Stimulated activated CD8-positive, alpha-beta memory T cell treated with anti-CD3 and anti-CD28 coated beads, Interleukin-4, amount 100 ng/mL, for 24 hours (primary cell): ENCODE results near the gene KRT4.
"Not testable (repeated sequence)": the region's sequence is repeated elsewhere in the genome, so short reads cannot be mapped to it uniquely, and the experiment has no call there.

ENCODE experiments used
- DNase-seq: peaks from one replicate; pipeline ENCODE4 v3.0.0-alpha.2; 2020; ENCODE audit warnings: low read depth

KRT4 gene

DNA sequence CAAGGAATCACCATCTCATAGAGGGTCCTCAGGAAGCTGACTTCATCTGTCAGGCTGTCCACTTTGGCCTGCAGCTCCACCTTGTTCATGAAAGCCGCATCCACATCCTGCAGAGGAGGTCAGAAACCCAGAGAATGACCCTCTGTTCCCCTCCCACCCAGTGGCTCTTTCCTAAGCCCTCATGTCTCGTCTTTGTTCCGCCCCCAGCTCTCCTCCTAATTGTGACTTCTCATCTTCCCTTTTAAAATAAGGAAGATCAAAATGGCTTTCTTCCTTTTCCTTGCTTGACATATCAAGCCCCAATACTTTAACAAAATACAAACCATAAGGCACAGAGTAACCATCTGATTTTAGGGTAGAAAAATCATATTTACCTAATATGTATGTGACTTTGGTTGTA lies 41.1 kb downstream of the KRT4 start:
- DNase-seq = no peak

- DNase-seq = no peak
Observed at GRCh38 chr12:52772188-52772587, 41.7 kb downstream of the KRT4 start.

- no peak for DNase-seq
Observed at GRCh38 chr12:52771505-52771904, 42.4 kb downstream of the KRT4 start.

GRCh38 chr12:52771088-52771487 lies 42.8 kb downstream of the KRT4 start:
- DNase-seq = no peak

DNA sequence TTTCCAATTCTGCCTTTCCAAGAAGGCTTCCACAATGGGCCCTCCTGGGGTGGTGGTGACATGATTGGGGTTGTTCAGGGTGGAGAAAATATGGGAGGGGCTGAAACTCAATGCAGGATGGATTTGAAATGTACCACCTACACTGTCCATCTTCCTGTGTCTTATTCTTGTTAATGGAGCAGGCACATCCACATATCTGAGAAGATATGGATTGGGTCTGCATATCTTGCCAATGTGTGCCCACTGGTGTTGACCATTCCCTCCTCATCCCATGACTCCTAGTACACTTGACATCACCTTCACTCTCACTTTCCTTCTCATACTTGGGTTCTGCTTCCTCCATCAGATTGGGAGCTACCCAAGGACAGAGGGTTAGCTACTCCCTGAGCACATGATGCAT lies 44.0 kb downstream of the KRT4 start:
- no peak for DNase-seq

GRCh38 chr12:52769354-52769753 lies 44.6 kb downstream of the KRT4 start:
- no peak for DNase-seq

DNA sequence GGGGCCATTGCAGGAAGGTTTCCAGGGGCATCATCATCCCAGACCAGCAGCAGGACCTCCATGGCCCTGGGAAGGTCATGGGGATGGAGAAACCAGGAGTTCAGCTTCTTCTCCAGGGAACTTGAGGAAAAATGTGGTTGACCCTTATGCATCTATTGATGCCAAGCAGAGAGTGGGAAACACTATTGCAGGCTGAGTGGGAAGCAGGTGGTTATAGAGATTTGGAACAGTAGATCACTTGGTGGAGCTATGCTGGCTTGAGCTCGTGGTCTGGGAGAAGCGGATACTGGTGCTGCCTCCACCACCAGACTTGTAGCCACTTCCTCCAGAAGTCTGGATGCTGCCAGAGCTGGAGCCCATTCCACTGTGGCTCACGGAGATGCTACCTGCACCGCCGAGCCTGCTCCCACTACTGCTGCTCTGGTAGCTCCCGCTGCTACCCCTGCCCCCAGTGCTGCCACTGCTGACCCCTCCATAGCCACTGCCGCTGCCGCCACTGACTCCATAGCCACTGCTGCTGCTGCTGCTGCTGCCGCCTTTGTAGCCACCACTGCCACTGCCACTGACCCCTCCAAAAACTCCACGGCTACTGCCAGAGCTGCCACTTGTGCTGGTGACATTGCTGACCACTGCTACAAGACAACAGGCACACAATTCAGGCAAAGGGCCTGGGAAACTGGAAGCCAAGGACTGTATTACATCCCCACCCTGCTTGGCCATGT lies 45.3 kb downstream of the KRT4 start:
- DNase-seq = no peak

GRCh38 chr12:52767427-52767826 lies 46.5 kb downstream of the KRT4 start:
- DNase-seq = no peak

GRCh38 chr12:52767020-52767379 lies 46.9 kb downstream of the KRT4 start:
- no peak for DNase-seq

- no peak for DNase-seq
Observed at GRCh38 chr12:52766351-52767019, 47.4 kb downstream of the KRT4 start.

DNA sequence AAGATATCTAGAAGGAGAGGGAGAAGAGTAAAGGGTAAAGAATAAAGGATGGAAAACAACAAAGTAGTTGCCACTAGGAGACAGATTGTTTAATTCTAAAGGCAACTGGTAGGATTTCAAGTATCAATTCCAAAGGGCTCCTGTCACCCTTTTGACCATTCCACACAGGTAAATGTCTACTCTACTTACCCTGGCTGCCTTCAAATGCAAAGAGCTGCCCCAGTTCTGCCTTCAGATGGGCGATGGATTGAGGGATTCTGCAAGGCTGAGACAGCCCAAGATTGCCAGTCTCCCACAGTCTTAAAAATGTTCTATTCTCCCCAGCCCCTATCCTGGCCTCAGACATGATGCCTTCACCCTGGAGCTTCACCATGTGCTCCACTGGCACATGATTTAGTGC lies 48.2 kb downstream of the KRT4 start:
- DNase-seq = no peak

DNA sequence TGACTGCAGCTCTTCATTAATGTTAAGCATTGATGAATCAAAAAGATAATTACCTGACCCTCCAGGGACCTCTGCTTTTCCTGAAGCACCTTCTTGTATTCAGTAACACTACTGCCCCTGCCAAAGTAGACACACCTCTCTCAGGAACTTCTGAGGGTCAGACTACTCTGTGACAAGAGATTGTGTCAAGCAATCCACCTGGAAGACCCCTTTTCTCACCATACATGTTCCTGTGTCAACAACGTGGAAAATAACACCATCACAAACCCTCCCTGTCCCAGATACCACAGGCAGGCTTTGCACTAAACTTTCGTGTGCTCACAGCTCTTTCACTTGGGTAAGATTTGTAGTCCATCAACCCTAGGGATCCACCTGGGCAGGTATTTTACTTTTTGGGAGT lies 49.9 kb downstream of the KRT4 start:
- no peak for DNase-seq

- DNase-seq = no peak
Observed at GRCh38 chr12:52763036-52763659, 50.8 kb downstream of the KRT4 start.

- no peak for DNase-seq
Observed at GRCh38 chr12:52761802-52762201, 52.1 kb downstream of the KRT4 start.

- not testable (repeated sequence) for DNase-seq
Observed at GRCh38 chr12:52761218-52761617, 52.7 kb downstream of the KRT4 start.

GRCh38 chr12:52760623-52761022 lies 53.3 kb downstream of the KRT4 start:
- DNase-seq = no peak

DNA sequence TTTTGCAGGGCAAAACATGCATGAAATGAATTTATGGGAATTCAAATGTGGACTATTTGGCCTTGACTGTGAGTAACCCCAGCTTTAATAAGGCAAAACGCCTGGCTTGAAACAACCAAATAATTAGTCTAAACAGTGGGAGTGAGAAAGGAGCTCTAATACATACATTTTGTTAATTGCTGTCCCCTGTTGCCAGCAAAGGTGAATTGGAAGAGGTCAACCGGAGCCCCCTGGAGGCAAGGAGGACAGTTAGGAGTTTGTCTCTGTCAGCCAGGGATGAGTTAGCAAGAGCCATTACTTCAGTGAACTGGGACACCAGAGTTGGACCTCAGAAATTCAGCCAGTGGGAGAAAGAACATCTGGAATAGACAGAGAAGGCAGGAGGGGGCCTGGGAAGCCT lies 54.2 kb downstream of the KRT4 start:
- DNase-seq = no peak

GRCh38 chr12:52759218-52759617 lies 54.7 kb downstream of the KRT4 start:
- DNase-seq = no peak

DNA sequence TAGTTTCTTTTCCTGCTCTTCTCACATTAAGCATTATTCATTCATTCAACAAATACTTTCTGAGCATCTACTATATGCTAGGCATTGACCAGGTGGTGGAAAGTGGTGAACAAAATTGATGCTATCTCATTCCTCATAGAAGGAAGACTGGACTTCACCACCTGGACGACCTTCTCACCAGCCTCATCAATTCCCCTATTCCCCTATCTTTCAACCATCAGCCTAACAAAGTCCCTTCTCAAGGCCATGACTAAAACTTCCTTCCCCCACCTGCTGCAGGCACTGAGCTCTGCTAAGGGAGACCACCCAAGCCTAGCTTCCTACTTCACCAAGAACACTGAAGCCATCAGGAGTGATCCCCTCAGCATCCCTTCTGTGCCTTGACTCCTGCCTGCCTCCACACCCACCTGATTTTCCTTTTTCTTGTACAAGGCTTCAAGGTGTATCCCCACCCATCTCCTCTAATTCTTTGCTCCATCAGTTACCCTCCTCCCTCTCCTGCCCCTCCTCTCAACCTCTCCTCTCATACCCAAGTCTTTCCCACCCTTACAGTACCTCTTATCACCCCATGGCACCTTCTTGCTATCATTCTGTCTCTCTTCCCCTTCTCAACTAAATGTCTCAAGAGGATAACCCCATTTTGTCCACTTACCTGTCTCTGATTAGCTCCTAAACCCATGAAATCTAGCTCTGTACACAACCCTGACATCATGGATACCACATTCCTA lies 56.3 kb downstream of the KRT4 start:
- DNase-seq = no peak
